Ascending aorta (tissue), 2 donors: ENCODE measurements around the gene CHMP1B. TPM values are rescaled to one million over a fixed set of nuclear protein-coding genes. Genes with fewer than 3 reads are reported as not detected.

ENCODE experiments used
- DNase-seq, 2 donors: peaks; one replicate each; pipeline ENCODE4 v3.0.0-alpha.2; 2019; ENCODE audit warnings: low spot score in 2 of 2
- H3K27ac ChIP-seq, 2 donors: fragments of 200-600 bp; sonication (generic); one replicate each; pipeline ENCODE4 v1.5.1; 2016 to 2017; ENCODE audit warnings: mild to moderate bottlenecking in 1 of 2
- H3K27me3 ChIP-seq: fragments of 200-600 bp; sonication (generic); one replicate; pipeline ENCODE4 v1.5.1; 2017
- H3K36me3 ChIP-seq, 2 donors: fragments of 200-600 bp; sonication (generic); one replicate each; pipeline ENCODE4 v1.5.1; 2016
- H3K4me1 ChIP-seq, 2 donors: fragments of 200-600 bp; sonication (generic); one replicate each; pipeline ENCODE4 v1.5.1; 2016 to 2017; ENCODE audit warnings: mild to moderate bottlenecking in 1 of 2
- H3K4me3 ChIP-seq, 2 donors: fragments of 200-600 bp; sonication (generic); one replicate each; pipeline ENCODE4 v1.5.1; 2016 to 2017; ENCODE audit warnings: mild to moderate bottlenecking in 1 of 2
- H3K9me3 ChIP-seq, 2 donors: fragments of 200-600 bp; sonication (generic); one replicate each; pipeline ENCODE4 v1.5.1; 2016
- intact Hi-C: fragments of 100-400 bp; cut with DNase I; formaldehyde crosslinking; loops from one replicate; pipeline ENCODE4 v1.15.1; 2023
- total RNA-seq: library from RNA; depleted of rRNA; stranded (reverse); fragments of >200 nt; gene quantifications from one replicate; pipeline ENCODE4 v1.1.0, GENCODE V29; 2016
- TF ChIP-seq, protein P1 (sequence below), 3 experiments: fragments of 200-600 bp in 2 of 3; fragments of 450-650 bp in 1 of 3; sonication (generic) in 2 of 3; IDR thresholded peaks; one replicate each; pipeline ENCODE4 v1.5.1; 2016 to 2019; ENCODE audit warnings: antibody characterized with exemption in 3 of 3, mild to moderate bottlenecking in 1 of 3, moderate library complexity in 1 of 3

CHMP1B gene, protein sequence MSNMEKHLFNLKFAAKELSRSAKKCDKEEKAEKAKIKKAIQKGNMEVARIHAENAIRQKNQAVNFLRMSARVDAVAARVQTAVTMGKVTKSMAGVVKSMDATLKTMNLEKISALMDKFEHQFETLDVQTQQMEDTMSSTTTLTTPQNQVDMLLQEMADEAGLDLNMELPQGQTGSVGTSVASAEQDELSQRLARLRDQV
- 25.5 TPM for total RNA-seq

DNA sequence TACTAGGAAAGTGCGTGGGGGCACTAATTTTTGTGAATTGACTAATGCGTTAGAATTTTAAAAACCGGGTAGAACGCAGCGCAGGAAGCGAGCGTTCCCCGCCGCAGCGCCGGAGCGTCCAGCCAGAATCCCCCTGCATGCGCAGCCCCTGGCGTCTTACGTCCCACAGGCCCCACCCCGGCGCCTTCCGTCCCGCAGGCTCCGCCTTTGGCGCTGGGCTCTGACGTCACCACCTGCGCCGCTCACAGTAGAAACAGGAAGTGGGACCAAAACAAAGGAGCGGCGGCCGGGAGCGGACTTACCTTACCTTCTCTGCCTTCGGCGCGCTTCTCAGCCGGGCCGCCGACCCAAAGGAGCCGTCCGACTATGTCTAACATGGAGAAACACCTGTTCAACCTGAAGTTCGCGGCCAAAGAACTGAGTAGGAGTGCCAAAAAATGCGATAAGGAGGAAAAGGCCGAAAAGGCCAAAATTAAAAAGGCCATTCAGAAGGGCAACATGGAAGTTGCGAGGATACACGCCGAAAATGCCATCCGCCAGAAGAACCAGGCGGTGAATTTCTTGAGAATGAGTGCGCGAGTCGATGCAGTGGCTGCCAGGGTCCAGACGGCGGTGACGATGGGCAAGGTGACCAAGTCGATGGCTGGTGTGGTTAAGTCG, at the start of gene CHMP1B:
Gene CHMP1B, plus strand, starts transcription at position 268 of the 660 bp plus-strand sequence. Its CDS starts 99 bp downstream, at position 367.
- H3K4me3 ChIP-seq: peak within 1 kb of the TSS; percentile 75 to 86
- no peaks in the 10 kb centered on the region for H3K27me3 ChIP-seq
- peaks cover 0 to 3% of the 10 kb centered on the region in 2 donors for H3K36me3 ChIP-seq
- H3K9me3 ChIP-seq: no peaks in the 10 kb centered on the region
- TF ChIP-seq, protein P1, sequence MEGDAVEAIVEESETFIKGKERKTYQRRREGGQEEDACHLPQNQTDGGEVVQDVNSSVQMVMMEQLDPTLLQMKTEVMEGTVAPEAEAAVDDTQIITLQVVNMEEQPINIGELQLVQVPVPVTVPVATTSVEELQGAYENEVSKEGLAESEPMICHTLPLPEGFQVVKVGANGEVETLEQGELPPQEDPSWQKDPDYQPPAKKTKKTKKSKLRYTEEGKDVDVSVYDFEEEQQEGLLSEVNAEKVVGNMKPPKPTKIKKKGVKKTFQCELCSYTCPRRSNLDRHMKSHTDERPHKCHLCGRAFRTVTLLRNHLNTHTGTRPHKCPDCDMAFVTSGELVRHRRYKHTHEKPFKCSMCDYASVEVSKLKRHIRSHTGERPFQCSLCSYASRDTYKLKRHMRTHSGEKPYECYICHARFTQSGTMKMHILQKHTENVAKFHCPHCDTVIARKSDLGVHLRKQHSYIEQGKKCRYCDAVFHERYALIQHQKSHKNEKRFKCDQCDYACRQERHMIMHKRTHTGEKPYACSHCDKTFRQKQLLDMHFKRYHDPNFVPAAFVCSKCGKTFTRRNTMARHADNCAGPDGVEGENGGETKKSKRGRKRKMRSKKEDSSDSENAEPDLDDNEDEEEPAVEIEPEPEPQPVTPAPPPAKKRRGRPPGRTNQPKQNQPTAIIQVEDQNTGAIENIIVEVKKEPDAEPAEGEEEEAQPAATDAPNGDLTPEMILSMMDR (IDR thresholded peaks at IDR 0.05): no peak
- H3K27ac ChIP-seq: peak within 1 kb of the TSS; percentile 87 to 92
- DNase-seq: peak; percentile 94 to 99
- H3K4me1 ChIP-seq: peaks cover 4 to 20% of the 10 kb centered on the region in 2 donors
- intact Hi-C loops: loop anchor here (1.0 to 10.0 kb wide), 6 partner anchors 57 to 1826 kb away; partner anchors contain the start of genes AFG3L2, GNAL, IMPA2 and MPPE1

DNA sequence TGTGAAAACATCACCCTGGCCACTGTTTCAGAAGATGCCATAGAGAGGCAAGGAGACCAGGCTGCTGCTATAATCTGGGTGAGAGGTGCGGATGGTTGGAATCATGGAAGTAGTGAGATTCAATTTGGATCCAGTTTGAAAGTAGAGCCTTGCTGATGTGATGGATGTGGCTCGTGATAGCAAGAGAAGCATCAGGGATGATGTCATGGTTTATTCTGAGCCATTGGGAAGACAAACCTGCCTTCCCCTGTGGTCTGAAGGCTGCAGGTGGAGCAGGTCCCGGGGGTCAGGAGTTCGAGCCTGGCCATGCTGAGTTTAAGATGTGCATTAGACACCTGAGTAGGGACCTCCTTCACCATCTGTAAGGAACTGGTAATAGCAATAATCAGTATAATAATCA, 49.6 kb upstream of the CHMP1B start:
- TF ChIP-seq, protein P1 (IDR thresholded peaks at IDR 0.05): no peak
- Histone ChIP-seq H3K27ac (no peak overlapping the region), H3K4me3 (no peak overlapping the region), H3K9me3 (no peaks in the 10 kb centered on the region), H3K27me3 (no peaks in the 10 kb centered on the region), H3K36me3 (no peaks in the 10 kb centered on the region), H3K4me1 (no peaks in the 10 kb centered on the region)
- intact Hi-C loops: loop anchor here (10.0 kb wide), 1 partner anchor 47 kb away; no protein-coding TSS in a partner anchor
- DNase-seq: no peak

DNA sequence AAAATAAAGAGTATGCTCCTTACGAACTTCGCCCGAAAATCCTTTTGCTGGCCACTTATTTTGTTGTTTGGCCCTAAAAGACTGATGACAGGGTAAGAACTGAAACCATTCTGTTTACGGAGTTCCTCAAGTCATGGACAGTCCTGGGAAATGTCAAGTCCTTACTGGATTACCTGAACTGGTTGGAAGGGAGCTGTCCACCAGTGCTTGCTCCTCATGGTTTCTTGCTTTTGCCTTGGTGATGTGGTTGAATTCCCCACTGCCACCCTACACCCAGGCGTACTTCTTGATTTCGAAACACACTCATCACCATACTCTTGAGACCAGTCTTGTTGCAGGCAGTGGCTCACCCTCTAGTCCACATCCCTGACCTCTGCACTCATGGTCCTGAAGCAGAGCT, 49.1 kb upstream of the CHMP1B start:
- intact Hi-C loops: loop anchor here (10.0 kb wide), 1 partner anchor 47 kb away; no protein-coding TSS in a partner anchor
- Histone ChIP-seq H3K4me3 (no peak overlapping the region), H3K36me3 (no peaks in the 10 kb centered on the region), H3K4me1 (no peaks in the 10 kb centered on the region), H3K9me3 (no peaks in the 10 kb centered on the region), H3K27ac (no peak overlapping the region), H3K27me3 (no peaks in the 10 kb centered on the region)
- DNase-seq: no peak
- TF ChIP-seq, protein P1 (IDR thresholded peaks at IDR 0.05): no peak

DNA sequence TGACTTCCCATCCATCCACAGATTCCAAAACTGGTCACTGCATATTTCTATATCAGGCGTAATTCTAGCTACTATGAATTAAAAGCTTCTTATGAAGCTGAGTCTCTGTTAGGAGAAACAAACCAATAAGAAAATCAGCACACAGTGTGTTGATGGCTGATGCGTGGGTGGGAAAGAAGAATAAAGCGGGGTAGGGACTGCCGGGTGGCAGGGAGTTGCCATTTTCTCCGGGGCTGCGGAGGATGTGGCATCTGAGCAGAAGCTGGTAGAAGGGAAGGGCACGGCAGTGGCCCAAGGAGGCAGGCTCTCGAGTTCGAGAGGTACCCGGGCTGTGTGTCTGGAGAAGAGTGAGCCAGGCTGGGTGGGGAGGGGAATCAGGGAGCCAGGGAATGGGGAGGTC, 48.6 kb upstream of the CHMP1B start:
- H3K4me1 ChIP-seq: no peaks in the 10 kb centered on the region
- H3K27me3 ChIP-seq: no peaks in the 10 kb centered on the region
- TF ChIP-seq, protein P1 (IDR thresholded peaks at IDR 0.05): no peak
- no peak overlapping the region for H3K4me3 ChIP-seq
- DNase-seq: no peak
- H3K9me3 ChIP-seq: no peaks in the 10 kb centered on the region
- H3K36me3 ChIP-seq: no peaks in the 10 kb centered on the region
- H3K27ac ChIP-seq: no peak overlapping the region
- intact Hi-C loops: loop anchor here (10.0 kb wide), 1 partner anchor 48 kb away; no protein-coding TSS in a partner anchor

DNA sequence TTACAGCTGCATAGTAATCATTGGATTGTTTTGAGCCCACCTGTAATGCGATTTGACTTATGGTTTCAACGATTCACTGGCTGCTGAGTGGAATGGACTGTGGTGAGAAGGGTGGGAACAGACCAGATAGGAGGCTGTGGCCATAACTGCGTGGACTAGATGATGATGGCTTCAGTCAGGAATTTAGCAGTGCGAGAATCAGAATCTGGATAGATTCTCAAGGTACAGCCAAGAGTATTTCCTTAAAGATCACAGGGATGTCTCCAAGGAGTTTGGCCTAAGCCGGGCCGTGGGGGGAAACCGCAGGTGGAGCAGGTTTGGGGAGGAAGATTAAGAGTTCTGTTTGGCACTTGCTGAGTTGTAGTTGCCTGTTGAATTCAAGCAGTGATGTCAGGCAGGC, 44.0 kb upstream of the CHMP1B start:
- Histone ChIP-seq H3K4me3 (no peak overlapping the region), H3K36me3 (no peaks in the 10 kb centered on the region), H3K27me3 (no peaks in the 10 kb centered on the region), H3K27ac (no peak overlapping the region), H3K9me3 (no peaks in the 10 kb centered on the region), H3K4me1 (no peaks in the 10 kb centered on the region)
- DNase-seq: no peak
- intact Hi-C loops: loop anchor here (10.0 kb wide), 1 partner anchor 52 kb away; no protein-coding TSS in a partner anchor
- TF ChIP-seq, protein P1 (IDR thresholded peaks at IDR 0.05): no peak
